Fibroblast of lung (primary cell): ENCODE data around the gene HDAC8.

ENCODE experiments used
- CTCF ChIP-seq, 2 donors: IDR thresholded peaks in 1 of 2; conservative IDR thresholded peaks in 1 of 2; 1 replicate in 1 of 2; 2 replicates in 1 of 2; pipeline ENCODE4 v1.5.1; 2011 to 2012; ENCODE audit warnings: low read length in 2 of 2, control low read depth in 1 of 2, inconsistent platforms in 1 of 2, low read depth in 1 of 2, mild to moderate bottlenecking in 1 of 2
- EZH2 ChIP-seq: IDR thresholded peaks from 2 replicates; pipeline ENCODE4 v1.5.1; 2012; ENCODE audit warnings: low read length, control low read depth, mild to moderate bottlenecking; ENCODE audit errors: missing control alignments

DNA sequence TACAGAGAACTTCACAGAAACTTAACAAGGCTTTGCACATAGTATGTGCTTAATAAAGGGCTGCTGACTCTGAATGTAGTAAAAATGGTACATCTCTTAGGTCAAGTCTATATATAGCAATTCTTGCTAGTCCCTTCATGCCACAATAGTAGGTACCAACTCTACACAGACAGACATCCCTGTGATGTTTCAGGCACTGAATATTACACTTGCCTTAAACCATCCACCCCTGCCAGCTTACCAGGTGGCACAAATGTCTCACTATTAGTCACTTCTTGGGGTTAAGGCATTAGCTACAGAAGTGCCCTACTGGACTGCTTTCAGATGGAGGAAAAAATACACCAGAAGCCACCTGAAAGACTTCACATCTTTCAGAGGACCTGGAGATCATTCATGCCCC is 180.6 kb downstream of the HDAC8 start:
- no peak for TF ChIP-seq CTCF (conservative IDR thresholded peaks at IDR 0.05 in 1 of 2, IDR thresholded peaks at IDR 0.05 in 1 of 2; ENCODE audit: low read depth in 1 of 2, low read length in 2 of 2)
- TF ChIP-seq EZH2 = no peak
